ENCODE data around the gene TNFRSF4.

The TNFRSF4 gene

DNA sequence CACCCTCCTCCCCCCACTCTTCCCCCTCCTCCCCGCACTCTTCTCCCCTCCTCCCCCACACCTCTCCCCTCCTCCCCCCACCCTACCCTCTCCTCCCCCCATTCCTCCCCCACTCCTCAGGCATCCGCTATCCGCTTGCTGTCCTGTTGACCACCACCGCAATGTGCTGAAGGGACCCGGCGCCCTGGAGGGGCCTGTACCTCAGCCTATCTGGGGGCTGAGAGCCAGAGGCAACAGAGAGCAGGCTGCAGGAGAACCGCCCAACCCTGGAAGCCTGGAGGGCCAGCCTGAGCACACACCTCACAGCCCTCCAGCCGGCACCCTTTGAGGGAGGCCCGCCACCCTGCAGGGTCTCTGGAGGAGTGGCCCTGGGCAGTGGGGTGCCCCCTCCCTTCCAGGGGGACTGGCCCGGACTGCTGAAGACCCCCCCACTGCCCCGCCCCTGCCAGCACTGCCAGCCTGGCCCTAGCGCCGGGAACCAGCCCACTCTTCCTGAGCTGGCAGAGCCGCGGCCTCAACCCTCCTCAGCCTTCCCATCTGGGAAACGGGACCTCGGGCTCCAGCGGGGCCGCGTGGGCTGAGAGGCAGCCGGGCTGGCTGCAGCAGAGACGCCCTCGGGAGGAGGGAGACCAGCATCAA, 31.3 kb upstream of the TNFRSF4 start:
- H3K4me3 ChIP-seq (replicated peaks; ENCODE audit: low read depth, low read length), result no peak overlapping the region
- no peak for DNase-seq (ENCODE audit: low read depth)
- TF ChIP-seq, protein P1, sequence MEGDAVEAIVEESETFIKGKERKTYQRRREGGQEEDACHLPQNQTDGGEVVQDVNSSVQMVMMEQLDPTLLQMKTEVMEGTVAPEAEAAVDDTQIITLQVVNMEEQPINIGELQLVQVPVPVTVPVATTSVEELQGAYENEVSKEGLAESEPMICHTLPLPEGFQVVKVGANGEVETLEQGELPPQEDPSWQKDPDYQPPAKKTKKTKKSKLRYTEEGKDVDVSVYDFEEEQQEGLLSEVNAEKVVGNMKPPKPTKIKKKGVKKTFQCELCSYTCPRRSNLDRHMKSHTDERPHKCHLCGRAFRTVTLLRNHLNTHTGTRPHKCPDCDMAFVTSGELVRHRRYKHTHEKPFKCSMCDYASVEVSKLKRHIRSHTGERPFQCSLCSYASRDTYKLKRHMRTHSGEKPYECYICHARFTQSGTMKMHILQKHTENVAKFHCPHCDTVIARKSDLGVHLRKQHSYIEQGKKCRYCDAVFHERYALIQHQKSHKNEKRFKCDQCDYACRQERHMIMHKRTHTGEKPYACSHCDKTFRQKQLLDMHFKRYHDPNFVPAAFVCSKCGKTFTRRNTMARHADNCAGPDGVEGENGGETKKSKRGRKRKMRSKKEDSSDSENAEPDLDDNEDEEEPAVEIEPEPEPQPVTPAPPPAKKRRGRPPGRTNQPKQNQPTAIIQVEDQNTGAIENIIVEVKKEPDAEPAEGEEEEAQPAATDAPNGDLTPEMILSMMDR (IDR thresholded peaks at IDR 0.05; ENCODE audit: low read length, missing control alignments), result no peak

DNA sequence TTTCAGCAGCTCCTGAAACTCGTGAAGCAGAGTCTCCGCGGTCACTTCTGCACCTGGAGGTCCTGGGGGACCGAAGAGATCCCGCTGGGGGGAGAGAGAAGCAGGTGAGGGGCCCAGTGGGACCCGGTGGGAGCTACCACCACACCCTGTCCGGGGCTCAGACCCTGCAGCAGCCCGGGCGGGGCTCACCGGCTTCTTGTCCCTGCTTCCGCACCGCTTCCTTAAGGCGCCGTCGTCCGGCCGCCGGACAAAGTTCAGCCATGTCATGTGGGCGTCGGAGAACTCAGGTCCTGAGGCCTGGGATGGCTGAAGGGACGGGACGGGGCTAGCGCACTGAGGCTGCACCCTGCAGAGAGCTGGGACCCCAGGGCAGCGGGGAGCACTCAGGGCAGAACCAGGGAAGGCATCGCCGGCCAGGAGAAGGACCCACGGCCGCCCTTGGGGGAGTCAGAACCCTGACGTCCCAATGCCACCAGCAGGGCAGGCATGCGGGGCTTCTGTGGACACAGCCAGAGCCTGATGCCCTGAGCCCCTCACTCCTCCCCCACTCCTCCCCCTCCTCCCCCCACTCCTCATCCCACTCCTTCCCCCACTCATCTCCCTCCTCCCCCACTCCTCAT, 30.3 kb upstream of the TNFRSF4 start:
- H3K4me3 ChIP-seq (replicated peaks; ENCODE audit: low read depth, low read length), result no peak overlapping the region
- DNase-seq (ENCODE audit: low read depth), result no peak
- TF ChIP-seq, protein P1 (IDR thresholded peaks at IDR 0.05; ENCODE audit: low read length, missing control alignments), result no peak

DNA sequence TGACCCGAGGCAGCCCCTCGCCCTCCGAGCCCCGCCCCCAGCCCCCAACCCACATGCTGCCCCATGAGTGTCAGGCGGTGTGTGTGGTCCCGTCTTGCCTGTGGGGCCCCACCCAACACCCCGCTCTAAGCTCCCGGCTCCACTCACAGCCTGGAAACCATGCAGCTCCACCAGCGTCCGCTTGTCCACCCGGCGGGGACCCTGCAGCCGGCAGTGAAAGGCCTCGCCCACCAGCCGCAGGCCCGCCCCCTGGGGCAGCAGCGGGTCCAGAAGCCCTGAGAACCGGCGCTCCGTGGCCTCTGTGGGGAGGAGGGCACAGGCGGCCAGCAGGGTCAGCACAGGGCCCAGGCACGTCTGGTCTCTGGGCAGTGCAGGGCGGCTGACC, 29.8 kb upstream of the TNFRSF4 start:
- TF ChIP-seq, protein P1 (IDR thresholded peaks at IDR 0.05; ENCODE audit: low read length, missing control alignments), result no peak
- no peak overlapping the region for H3K4me3 ChIP-seq (replicated peaks; ENCODE audit: low read depth, low read length)
- DNase-seq (ENCODE audit: low read depth), result no peak

DNA sequence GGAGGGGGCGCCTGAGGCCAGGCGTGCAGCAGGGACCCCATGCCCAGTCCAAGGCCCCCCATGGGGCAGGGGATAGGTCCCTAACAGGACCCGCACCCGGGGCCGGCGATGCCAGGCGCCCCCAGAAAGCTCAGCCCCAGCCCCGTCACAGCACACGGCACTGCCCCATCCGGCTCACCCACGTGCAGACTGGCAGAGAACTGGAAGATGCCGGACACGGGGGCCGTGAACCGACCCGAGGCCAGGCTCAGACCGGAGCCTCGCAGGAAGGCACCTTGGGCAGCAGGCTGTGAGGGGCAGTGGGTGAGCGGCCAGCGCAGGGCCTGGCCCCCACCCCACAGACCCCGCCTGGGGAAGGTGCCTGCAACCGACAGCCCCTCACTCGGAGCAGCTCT, 29.3 kb upstream of the TNFRSF4 start:
- H3K4me3 ChIP-seq (replicated peaks; ENCODE audit: low read depth, low read length), result no peak overlapping the region
- TF ChIP-seq, protein P1 (IDR thresholded peaks at IDR 0.05; ENCODE audit: low read length, missing control alignments), result no peak

DNA sequence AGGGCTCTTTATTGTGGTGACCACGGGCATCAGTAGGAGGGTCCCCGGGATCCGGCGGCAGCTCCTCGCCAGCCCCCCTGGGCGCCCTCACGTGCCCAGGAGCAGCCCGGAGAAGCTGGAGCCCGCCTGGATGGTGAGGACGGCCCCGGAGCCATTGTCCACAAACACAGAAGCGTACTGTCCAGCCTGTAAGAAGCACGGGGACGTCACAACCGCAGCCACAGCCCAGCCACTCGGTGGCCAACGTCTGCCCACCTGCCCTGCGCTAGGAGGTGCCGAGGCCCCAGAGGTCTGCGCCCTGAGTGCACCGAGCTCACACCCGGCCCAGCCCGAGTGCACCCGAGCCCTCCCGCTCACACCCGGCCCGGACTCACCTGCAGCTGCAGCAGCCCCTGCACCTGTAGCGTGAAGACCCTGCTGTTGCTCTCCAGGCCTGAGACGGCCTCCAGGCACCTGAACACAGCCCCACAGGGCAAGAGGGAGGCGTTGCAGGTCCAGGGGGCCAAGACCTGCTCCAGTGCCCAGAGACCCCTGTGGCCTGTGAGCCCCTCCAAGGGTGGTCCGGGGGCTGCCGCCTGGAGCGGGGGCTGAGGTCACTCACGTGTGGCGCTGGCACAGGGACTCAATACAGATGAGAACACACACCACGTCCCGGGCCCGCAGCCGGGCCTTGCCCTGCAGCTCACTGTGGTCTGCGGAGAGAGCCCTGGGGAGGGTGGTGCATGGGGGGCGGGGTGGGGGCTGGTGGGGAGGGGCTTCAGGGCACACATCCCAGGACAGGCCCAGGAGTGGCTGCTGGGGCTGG, 28.7 kb upstream of the TNFRSF4 start:
- no peak overlapping the region for H3K4me3 ChIP-seq (replicated peaks; ENCODE audit: low read depth, low read length)
- DNase-seq (ENCODE audit: low read depth), result no peak
- TF ChIP-seq, protein P1 (IDR thresholded peaks at IDR 0.05; ENCODE audit: low read length, missing control alignments), result no peak

More for the DNA sequence above, 29.3 kb upstream of the TNFRSF4 start:
- no peak for DNase-seq (ENCODE audit: low read depth)

DNA sequence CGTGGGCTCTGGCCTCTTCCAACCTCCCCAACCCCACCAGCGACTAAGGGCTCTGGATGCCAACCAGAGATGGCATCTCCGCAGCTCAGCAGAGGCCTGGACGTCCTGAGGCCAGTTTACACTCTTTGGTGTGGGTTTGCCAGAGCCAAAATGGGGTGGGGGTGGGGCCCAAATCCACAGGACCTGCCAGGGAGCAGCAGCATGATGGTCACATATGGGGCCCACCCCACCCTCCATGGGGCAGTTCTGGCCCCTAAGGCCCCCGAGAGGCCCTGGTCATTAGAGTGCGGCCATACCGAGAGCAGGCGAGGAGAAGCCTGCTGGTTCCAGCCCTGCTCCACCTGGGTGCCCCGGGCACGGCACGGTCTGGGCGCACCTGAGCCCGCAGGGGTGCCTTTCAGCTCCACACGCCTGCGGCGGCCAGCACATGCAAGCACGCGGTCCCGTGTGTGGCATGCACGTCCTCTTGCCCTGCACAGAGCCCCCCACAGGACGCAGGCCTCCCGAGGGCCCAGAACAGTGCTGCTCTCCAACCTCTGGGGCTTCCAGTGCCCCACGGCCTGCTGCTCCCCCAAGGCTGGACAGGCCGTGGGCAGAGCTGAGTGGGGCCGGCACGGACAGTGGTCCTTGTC, 27.8 kb upstream of the TNFRSF4 start:
- H3K4me3 ChIP-seq (replicated peaks; ENCODE audit: low read depth, low read length), result no peak overlapping the region
- no peak for DNase-seq (ENCODE audit: low read depth)
- TF ChIP-seq, protein P1 (IDR thresholded peaks at IDR 0.05; ENCODE audit: low read length, missing control alignments), result no peak
